Measurements from ENCODE around the gene MAPK13.

GRCh38 chr6:36102853-36103252 lies 27.5 kb upstream of the MAPK13 start:
- TF ChIP-seq CTCF (IDR thresholded peaks at IDR 0.05) (no peak), POLR2AphosphoS5 (IDR thresholded peaks at IDR 0.05) (no peak), POLR2A (IDR thresholded peaks at IDR 0.05) (no peak)

Measured in breast epithelium (tissue), 3 donors.